ENCODE results near the gene UBTD2.

DNA sequence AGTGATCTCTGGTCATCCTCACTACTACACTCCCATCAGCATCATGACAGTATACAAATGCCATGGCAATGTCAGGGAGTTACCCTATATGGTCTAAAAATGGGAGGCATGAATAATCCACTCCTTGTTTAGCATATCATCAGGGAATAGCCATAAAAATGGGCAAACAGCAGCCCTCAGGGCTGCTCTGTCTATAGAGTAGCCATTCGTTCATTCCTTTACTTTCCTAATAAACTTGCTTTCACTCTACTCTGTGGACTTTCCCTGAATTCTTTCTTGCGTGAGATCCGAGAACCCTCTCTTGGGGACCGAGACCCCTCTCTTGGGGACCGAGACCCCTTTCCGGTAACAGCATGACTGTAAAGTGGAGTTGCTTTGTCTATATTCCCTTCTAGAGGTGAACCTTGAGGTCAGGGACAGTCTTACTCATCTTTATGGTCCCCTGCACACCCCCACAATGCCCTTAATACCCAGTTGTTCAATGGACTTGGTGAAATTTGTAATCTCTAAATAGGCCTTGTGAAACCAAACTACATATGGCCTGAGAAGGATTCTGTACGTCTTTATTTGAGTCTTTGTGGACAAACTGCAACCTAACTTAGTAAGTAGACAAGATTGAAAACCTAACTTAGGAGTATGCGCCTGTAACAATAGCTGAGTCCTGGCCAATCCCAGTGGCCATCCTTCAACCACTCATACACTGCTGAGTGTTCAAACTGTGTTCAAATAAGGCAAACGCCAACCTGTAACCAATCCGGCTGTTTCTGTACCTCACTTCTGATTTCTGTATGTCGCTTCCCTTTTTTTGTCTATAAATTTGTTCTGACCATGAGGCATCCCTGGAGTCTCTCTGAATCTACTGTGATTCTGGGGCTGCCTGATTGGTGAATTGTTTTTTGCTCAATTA is 32.3 kb upstream of the UBTD2 start:
- TF ChIP-seq, protein P1, sequence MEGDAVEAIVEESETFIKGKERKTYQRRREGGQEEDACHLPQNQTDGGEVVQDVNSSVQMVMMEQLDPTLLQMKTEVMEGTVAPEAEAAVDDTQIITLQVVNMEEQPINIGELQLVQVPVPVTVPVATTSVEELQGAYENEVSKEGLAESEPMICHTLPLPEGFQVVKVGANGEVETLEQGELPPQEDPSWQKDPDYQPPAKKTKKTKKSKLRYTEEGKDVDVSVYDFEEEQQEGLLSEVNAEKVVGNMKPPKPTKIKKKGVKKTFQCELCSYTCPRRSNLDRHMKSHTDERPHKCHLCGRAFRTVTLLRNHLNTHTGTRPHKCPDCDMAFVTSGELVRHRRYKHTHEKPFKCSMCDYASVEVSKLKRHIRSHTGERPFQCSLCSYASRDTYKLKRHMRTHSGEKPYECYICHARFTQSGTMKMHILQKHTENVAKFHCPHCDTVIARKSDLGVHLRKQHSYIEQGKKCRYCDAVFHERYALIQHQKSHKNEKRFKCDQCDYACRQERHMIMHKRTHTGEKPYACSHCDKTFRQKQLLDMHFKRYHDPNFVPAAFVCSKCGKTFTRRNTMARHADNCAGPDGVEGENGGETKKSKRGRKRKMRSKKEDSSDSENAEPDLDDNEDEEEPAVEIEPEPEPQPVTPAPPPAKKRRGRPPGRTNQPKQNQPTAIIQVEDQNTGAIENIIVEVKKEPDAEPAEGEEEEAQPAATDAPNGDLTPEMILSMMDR (IDR thresholded peaks at IDR 0.05 in 8 of 11, conservative IDR thresholded peaks at IDR 0.05 in 3 of 11), result no peak
- no peak for TF ChIP-seq POLR2AphosphoS5 (IDR thresholded peaks at IDR 0.05)
